Neural progenitor cell (in vitro differentiated cells): ENCODE data around the gene UBXN2A.

ENCODE experiments used
- EZH2phosphoT487 ChIP-seq: fragments of 200-600 bp; sonication (generic); IDR thresholded peaks from 2 replicates; pipeline ENCODE4 v1.6.1; 2017; ENCODE audit warnings: antibody characterized with exemption
- TF ChIP-seq, protein P1 (sequence below): fragments of 200-600 bp; sonication (generic); IDR thresholded peaks from 2 replicates; pipeline ENCODE4 v1.5.1; 2017; ENCODE audit warnings: antibody characterized with exemption, mild to moderate bottlenecking

DNA sequence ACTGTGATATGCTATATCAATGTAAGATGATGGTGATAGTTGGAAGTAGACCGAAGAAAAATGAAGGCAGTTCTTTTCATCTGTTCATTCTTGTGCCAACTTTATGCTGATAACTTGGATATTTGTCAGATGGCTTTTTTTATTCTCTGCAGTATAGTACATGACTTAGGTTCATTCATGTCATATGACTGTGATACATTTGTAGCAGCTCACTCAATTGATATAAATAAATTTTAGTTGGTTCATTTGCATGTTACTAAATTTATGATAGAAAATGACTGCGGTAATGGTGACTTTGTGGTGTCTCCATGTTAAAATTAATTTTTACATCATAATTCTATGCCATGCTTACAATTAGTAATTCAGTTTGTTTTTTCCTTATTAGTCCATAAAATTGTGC lies 7.1 kb downstream of the UBXN2A start:
- no peak for TF ChIP-seq EZH2phosphoT487
- TF ChIP-seq, protein P1, sequence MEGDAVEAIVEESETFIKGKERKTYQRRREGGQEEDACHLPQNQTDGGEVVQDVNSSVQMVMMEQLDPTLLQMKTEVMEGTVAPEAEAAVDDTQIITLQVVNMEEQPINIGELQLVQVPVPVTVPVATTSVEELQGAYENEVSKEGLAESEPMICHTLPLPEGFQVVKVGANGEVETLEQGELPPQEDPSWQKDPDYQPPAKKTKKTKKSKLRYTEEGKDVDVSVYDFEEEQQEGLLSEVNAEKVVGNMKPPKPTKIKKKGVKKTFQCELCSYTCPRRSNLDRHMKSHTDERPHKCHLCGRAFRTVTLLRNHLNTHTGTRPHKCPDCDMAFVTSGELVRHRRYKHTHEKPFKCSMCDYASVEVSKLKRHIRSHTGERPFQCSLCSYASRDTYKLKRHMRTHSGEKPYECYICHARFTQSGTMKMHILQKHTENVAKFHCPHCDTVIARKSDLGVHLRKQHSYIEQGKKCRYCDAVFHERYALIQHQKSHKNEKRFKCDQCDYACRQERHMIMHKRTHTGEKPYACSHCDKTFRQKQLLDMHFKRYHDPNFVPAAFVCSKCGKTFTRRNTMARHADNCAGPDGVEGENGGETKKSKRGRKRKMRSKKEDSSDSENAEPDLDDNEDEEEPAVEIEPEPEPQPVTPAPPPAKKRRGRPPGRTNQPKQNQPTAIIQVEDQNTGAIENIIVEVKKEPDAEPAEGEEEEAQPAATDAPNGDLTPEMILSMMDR: no peak
